HG03280 (cell line): ENCODE data around the gene ZNF598.
"Not testable (repeated sequence)": the region's sequence is repeated elsewhere in the genome, so short reads cannot be mapped to it uniquely, and the experiment has no call there.

Experiments
- ATAC-seq: cut with Tn5 transposase; IDR thresholded peaks from one replicate; pipeline ENCODE4 v1.9.1; 2021; ENCODE audit warnings: mild to moderate bottlenecking, moderate library complexity; ENCODE audit not compliant: unreplicated experiment

Gene ZNF598

DNA sequence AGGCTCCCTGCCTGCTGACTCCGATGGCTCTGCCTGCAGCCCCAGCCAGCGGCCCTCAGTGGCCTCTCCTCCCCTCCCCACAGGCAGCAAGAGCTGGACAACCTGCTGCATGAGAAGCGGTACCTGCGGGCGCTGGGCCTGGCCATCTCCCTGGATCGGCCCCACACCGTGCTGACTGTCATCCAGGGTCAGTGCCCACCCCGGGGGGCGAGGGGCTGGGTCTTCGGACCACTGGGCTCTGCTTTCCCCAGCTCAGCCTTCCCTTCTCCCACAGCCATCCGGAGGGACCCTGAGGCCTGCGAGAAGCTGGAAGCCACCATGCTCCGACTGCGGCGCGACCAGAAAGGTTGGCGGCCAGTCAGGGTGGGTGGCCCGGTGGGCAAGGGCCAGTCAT is 31.7 kb downstream of the ZNF598 start:
- ATAC-seq: no peak

DNA sequence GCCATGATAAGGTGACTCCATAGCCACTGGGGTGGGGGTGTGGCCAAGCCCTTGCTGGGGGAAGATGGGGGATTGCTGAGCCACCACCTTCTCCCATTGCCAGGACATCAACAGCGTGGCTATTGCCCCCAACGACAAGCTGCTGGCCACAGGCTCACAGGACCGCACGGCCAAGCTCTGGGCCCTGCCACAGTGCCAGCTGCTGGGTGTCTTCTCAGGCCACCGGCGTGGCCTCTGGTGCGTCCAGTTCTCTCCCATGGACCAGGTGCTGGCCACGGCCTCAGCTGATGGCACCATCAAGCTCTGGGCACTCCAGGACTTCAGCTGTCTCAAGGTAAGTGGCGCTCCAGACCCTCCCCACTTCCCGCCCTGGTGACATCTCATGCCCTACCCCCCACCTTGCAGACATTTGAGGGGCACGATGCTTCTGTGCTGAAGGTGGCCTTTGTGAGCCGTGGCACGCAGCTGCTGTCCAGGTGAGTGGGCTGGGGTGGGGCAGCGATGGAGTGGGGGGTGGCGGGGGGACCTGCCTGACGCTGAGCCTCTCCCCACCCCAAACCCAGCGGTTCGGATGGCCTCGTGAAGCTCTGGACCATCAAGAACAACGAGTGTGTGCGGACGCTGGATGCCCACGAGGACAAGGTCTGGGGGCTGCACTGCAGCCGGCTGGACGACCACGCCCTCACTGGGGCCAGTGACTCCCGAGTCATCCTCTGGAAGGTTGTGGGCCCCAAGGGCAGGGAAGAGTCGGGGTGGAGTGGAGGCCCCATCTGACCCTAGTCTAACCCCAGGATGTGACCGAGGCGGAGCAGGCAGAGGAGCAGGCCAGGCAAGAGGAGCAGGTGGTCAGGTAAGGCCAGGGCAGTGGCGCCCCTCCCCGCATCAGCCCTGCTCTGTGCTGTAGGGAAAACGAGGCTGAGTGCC is 32.4 kb downstream of the ZNF598 start:
- no peak for ATAC-seq

DNA sequence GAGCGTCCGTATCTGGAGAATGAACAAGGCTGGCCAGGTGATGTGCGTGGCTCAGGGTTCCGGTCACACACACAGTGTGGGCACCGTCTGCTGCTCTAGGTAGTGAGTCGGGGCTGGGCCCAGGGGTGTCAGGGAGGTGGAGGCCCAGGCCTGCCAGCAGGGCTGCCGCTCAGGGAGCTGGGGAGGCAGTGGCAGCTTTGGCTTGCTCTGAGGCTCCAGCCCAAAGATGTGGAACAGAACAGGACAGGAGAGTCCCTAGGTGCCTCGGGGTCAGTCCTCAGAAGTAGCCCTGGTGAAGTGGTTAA is 33.5 kb downstream of the ZNF598 start:
- no peak for ATAC-seq

DNA sequence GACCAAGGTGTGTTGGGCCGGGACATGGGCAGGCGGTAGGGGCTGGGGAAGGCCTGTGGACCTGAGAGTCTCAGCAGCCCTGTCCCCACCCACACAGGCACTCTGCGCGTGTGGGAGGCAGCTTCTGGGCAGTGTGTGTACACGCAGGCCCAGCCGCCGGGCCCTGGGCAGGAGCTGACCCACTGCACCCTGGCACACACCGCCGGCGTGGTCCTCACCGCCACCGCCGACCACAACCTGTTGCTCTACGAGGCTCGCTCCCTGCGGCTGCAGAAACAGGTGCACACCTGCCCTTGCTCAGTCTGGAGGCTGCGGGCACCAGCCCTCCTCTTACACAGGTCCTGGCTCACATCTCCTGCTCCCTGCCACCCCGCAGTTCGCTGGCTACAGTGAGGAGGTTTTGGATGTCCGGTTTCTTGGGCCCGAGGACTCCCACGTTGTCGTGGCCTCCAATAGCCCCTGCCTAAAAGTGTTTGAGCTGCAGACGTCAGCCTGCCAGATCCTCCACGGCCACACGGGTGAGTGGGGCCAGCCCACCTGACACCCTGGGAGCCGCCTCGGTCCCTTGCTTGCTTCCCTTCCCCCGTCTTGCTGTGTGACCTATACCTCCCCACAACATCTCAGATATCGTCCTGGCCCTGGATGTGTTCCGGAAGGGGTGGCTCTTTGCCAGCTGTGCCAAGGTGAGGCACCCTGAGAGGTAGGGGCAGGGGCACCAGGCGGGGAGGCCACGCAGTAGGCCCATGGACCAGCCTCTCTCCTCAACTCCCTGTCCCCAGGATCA is 34.0 kb downstream of the ZNF598 start:
- ATAC-seq: no peak

DNA sequence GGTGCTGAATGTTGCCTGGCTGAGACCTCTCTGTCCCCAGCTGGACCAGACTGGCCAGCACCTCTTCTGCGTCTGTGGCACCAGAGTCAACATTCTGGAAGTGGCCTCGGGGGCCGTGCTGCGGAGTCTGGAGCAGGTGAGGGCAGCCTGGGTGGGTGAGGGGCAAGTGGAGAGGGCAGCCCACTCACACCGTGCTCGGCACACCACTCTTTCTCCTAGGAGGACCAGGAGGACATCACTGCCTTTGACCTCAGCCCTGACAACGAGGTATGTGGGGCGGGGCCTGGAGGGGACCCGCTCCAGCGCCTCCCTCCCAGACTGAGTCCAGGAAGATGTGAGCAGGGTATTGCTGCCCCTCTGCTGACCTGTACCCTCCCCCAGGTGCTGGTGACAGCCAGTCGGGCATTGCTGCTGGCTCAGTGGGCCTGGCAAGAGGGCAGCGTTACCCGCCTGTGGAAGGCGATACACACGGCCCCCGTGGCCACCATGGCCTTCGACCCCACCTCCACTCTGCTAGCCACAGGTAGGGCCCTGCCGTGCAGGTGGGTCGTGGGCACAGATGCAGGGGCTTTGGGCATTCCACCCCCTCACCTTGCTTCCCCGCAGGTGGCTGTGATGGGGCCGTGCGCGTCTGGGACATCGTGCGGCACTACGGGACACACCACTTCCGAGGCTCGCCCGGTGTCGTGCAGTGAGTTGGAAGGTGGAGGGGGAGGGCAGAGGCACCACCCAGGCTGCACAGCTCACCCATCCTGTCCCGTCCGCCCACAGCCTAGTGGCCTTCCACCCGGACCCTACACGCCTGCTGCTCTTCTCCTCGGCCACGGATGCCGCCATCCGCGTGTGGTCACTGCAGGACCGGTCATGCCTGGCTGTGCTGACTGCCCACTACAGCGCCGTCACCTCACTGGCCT is 35.2 kb downstream of the ZNF598 start:
- no peak for ATAC-seq

DNA sequence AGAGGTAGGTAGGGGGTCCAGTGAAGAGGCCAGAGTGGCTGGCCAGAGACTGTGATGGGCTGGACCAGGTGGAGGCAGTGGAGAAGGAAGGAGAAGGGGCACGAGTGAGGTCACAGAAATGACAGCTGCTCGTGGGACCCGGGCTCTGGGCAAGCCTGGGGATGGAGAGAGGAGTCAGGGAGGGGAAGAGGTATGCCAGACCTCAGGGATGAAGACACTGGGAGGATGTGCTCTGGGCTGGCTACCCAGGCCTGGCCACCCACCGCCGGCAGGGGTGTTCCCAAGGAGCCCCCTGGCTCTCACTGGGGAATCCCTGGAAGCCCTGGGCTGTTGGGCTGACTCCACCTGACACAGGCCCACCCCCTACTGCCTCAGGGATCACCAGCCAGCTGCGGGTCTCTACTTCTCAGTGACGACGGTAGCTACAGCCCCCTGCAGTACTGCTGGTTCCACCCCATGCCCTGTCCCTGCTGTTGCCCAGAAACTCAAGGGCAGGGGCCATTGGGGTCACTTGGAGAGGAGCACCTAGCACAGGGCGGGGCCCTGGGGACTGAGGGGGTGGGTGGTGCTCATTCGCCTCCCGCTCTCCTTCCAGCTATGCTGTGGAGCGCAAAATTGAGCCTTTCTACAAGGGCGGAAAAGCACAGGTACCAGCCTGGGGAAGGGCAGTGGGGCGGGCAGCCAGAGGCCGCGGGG is 36.0 kb downstream of the ZNF598 start:
- no peak for ATAC-seq

DNA sequence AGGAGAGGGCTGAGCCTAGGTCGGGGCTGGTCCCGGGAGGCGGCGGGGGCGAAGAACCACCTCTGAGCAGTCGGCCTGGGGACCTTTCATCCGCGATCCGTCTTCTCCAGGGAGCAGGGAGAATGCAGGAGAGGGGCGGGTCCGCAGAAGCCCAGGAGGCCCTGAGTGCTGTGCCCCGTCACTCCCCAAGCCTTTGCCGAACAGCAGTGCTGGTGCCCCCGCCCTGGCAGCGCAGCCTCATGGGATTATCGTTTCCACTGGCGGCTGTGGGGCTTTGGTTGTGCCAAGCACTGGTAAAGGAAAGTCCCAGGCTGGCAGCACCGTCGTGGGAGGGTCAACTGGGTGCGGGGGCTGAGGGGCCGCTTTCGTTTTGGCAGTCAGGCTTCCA is 37.1 kb downstream of the ZNF598 start:
- ATAC-seq: no peak

DNA sequence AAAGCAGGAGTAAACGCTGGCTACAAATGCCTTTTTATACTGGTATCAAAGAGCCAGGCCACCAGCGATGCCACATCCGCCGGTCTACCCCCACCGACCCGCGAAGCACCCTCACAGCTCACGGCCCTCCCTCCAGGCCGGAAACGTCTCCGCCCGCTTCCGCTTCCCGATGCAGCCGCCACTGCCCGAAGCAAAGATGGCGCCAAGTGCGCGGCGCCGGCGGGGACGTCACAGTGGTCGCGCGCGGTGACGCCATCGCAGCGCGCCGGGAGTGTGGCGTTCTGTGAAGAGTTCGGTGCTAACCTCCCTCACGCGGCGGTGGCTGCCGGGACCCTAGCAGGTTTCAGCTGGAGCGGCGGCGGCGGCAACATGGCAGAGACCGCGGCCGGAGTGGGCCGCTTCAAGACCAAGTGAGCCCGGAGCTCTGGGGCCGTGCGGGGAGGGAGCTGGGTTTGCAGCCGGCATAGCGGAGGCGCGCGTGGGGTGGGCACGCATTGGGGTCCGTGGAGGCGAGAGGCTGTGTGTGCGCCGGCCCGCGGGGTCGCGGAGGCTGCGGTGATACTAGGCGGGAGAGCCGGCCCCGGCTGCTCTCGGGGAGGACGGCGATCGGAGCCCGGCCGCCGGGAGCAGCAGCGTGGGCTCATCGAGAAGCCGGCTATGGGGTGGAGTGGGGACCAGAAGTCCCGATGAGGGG is 37.7 kb downstream of the ZNF598 start, which contains the start of gene TBL3:
TBL3 (plus strand) TSS at position 258 of the 694 bp plus-strand sequence; CDS start at position 370, 112 bp downstream.
- peak; percentile 86 for ATAC-seq

DNA sequence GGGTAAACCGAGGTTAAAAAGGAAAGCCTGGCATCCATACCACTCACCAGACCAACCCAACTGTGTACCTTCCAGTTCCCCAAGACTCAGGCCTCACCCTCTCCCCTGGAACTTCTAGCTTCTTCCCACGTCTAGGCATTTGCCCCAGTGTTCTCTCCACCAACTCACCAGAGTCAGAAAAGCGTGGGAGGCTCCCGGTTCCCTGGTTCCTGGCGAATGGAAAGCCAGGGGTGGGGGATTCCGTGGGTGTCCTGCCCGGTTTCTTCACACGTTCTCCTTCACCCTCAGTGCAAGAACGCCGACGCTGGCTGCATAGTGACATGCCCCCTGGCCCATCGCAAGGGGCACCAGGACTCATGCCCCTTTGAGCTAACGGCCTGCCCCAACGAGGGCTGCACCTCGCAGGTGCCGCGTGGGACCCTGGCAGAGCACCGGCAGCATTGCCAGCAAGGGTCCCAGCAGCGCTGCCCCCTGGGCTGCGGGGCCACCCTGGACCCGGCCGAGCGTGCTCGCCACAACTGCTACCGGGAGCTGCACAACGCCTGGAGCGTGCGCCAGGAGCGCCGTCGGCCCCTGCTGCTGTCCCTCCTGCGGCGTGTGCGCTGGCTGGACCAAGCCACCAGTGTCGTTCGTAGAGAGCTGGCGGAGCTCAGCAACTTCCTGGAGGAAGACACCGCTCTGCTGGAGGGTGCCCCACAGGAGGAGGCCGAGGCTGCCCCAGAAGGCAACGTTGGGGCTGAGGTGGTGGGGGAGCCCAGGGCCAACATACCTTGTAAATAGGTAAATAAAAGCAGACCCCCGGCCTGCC is 41.3 kb downstream of the ZNF598 start:
- no peak for ATAC-seq

DNA sequence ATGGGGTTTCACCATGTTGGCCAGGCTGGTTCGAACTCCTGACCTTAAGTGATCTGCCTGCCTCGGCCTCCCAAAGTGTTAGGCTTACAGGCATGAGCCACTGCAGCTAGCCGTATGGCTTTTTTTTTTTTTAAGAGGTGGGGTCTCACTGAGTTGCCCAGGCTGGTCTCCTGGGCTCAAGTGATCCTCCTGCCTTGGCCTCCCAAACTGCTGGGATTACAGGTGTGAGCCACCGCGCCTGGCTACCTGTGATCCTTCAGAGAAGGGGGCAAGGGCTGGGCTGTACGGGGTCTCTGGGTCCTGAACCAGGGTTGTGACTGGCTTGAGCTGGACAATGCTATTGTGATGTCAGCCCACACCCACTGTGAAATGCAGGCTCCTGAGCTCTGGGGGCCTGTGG is 43.2 kb downstream of the ZNF598 start, which contains the start of gene RNF151:
RNF151 (plus strand) TSS at position 397 of the 400 bp plus-strand sequence. CDS start 26 bp downstream, outside the sequence.
- no peak for ATAC-seq

DNA sequence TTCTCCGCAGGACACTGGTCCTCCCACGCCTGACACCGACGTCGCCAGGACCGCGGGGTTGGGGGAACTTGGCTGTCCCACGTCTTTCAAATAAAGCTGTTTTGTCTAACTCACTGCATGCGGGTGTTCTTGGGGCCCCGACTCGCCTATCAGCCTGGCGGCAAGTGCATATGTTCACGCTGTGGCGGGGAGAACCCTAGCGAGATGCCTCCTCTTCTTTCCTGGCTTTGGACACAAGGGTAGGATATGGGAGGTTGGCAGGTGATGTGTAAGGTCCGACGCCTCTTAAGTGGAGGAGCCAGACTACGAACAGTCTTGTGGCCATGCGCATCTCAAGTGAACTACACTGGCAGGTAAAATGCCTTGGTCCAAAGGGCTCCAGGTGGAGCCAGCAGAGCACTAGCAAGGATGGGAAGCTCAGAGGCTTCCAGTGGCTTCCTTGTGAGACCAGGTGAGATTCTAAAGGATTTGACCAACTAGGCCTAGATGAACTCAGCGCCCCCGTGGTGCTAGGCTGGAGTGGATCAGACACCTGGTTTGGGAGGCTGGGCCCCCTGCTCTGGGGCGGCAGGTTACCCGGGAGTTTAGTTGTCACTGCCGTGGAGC is 44.1 kb downstream of the ZNF598 start:
- no peak for ATAC-seq

DNA sequence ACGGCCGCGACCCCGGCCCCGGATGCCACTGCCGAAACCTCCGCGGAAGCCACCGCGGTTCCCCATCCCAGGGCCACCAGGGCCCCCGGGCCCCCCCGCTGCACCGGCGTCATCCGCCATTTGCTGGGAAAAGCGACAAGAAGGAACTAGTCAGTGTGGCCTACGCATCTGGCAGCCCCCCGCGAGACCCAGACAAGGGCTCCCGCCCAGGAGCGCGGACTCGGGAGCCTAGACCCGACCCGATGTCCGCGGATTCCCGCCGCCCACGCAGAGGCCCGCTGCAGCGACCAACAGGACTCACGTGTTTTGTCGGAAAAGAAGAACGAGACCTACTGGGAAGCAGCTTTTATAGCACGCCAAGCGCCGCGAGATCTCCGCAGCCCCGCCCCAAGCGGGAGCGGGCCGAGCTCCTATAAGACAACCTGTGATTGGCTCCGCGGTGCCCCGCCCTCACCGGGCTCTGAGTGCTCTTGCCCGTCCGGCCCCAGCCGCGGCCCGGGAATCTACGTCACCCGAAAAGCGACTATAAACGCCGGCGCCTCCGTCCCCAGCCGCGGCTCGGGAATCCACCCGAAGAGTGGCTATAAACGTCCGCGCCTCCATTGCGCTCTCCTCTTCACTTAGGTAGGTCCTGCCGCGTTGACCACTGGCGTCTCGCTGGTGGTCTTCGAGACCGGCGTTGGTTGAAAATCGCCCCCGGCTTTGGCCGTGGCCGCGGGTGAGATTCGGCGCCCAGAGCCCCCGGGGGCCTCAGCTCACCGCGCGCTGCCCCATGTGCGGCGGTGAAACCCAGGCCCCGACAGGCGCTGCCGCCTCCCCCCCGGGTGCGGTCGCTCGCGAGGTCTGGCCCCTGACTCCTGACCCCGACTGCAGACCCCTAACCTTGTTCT is 44.9 kb downstream of the ZNF598 start, which contains the start of gene RPS2:
RPS2 (minus strand) TSS at position 321 of the 890 bp plus-strand sequence; CDS start at position 120, 201 bp downstream.
- ATAC-seq: peak; percentile 88

DNA sequence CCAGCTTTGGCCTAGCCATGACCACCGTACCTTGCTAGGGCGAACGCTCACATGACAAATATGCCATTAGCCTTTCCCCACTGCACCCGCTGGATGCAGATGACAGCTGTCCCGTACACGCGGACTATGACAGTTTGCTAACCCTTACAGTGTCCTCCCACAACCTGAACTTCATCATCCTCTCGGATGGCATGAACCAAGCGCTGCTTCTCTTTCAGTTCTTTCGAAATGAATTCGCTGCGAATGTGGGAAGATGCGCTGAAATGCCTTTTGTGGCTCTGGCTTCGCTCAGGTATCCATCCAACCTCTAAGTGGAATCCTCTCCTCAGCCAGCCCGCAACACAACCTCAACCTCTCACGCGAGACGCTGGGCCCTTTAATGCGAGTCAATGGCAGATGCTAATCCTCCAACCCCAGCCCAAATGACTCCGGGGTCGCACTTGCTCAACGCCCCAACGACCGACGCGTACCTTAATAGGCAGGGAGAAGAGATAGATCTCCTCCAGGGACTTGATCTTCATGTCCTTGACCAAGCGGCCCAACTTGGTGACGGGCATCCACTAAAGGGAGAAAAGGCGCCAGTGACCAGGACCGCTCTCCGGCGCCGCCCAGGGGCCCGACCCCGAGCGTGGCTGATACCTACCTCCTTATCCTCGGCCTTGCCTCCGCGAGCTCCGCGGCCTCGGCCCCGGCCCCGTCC is 45.7 kb downstream of the ZNF598 start:
- ATAC-seq: peak; percentile 10

DNA sequence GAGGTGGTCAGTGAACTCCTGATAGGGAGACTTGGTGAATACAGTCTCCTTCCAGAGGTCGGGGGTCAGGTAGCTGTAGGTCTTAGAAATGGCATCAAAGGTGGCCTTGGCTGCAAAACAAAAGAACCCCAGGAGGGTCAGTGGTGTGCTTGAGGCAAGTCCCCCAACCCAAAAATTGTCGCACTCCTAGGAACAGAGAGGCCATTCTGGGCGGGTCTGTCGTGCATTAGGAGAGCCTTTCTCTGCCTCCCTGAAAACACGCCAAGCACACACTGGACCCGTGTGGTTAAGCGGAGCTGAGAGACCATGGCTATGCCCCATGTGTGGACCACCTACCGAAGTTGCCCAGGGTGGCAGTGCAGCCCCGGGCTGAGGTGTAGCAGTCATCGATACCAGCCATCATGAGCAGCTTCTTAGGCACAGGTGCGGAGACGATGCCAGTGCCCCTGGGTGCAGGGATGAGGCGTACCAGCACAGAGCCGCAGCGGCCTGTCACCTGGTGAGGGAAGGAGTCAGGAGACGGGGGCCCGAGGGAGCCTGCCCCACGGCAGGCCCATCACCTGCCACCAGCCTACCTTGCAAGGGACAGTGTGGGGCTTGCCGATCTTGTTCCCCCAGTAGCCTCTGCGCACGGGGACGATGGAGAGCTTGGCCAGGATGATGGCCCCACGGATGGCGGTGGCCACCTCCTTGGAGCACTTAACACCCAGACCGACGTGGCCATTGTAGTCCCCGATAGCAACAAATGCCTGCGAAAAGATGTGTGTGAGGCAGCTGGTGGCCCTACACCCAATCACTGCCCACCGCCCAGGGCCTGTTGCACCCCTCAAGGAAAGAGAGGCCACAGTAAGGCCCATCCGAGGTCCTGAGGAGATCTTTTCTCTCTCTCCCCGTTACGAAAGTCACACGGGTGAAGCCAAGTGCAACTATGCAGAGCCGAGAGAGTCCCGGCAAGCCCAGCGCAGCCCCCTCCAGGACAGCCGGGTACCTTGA is 47.2 kb downstream of the ZNF598 start:
- not testable (repeated sequence) for ATAC-seq

DNA sequence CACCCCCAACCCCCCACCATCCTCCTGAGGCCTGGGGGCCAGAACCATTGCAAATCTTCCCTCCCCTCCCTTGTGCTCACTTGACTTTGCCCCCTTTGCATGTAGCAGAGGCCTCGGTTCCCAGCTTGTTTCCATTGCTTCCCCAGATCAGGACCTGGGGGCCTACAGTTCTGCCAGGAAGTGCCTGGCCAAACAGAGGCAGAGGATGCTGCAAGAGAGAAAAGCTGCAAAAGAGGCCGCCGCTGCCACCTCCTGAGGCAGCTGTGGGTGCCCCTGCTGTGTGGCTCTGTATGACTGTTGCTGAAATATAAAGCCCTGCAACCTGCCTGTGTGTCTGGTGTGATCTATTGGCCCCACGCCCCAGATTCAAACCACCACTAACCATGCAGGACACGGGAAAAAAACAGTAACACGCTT is 48.0 kb downstream of the ZNF598 start:
- ATAC-seq: no peak
